HepG2 (cell line): Measurements from ENCODE around the gene NCOA3. TPM values are rescaled to one million over a fixed set of nuclear protein-coding genes. Genes with fewer than 3 reads are reported as not detected.

ENCODE experiments used
- ATAC-seq: fragments of 200-7000 bp; cut with Tn5 transposase; 3 replicates; pipeline ENCODE4 v1.9.1; 2020; ENCODE audit warnings: mild to moderate bottlenecking, moderate library complexity
- BruUV-seq: library from RNA; stranded (reverse); fragments of 400-500 nt; replicated peaks from 2 replicates; lab custom pipeline; 2021; lab: Mats Ljungman, UMichigan
- CTCF ChIA-PET: fragments of 300-600 bp; formaldehyde crosslinking; extraction: SDS; loops from one replicate; lab custom pipeline; 2021; ENCODE audit warnings: low total read pairs, inconsistent platforms, low intra/inter-chr PET ratio; lab: Yijun Ruan, JAX
- POLR2A ChIA-PET: fragments of 350-600 bp; sonication (Branson Sonifier 250); formaldehyde crosslinking; loops from one replicate; lab custom pipeline; 2020; ENCODE audit warnings: antibody characterized with exemption, inconsistent platforms; lab: Yijun Ruan, JAX
- DNase-seq: peaks from one replicate; pipeline ENCODE4 v3.0.0-alpha.2; 2015; ENCODE audit warnings: low spot score
- FAIRE-seq: peaks from 3 replicates; lab custom pipeline; 2011; peaks lifted over from hg19 to GRCh38; lab: Jason Lieb, UNC
- H2AFZ ChIP-seq: one replicate; pipeline ENCODE4 v1.6.1; 2011; ENCODE audit warnings: low read length, inconsistent platforms
- H3K27ac ChIP-seq: fragments of 300-600 bp; 3 replicates; pipeline ENCODE4 v1.8.0; 2011; ENCODE audit warnings: mixed run types, mild to moderate bottlenecking, mixed read lengths, low read length, inconsistent platforms; ENCODE audit not compliant: insufficient read depth; ENCODE audit errors: extremely low read length
- H3K27me3 ChIP-seq, 2 experiments: fragments of 200-600 bp in 1 of 2; 2 replicates in 1 of 2; 3 replicates in 1 of 2; pipeline versions ENCODE4 v1.6.0 to v1.8.0; 2011; ENCODE audit warnings: low read length in 2 of 2, mild to moderate bottlenecking in 2 of 2, moderate library complexity in 2 of 2, inconsistent platforms in 1 of 2; ENCODE audit not compliant: insufficient read depth in 2 of 2, control insufficient read depth in 1 of 2
- H3K36me3 ChIP-seq, 2 experiments: fragments of 200-600 bp in 1 of 2; replicated peaks in 1 of 2; 2 replicates in 1 of 2; 3 replicates in 1 of 2; pipeline versions ENCODE4 v1.5.1 to v1.8.0; 2011; ENCODE audit warnings: low read length in 2 of 2, inconsistent platforms in 1 of 2; ENCODE audit not compliant: insufficient read depth in 2 of 2, control insufficient read depth in 1 of 2
- H3K4me1 ChIP-seq: 2 replicates; pipeline ENCODE4 v1.5.1; 2012; ENCODE audit warnings: low read length, inconsistent platforms; ENCODE audit not compliant: insufficient read depth
- H3K4me2 ChIP-seq: 2 replicates; pipeline ENCODE4 v1.6.0; 2011; ENCODE audit warnings: low read depth, low read length, inconsistent platforms
- H3K4me3 ChIP-seq, 3 experiments: fragments of 200-600 bp in 1 of 3; sonication (generic), shearing (Covaris generic) in 1 of 3; replicated peaks in 1 of 3; 2 replicates each; pipeline ENCODE4 v1.5.1; 2011 to 2016; ENCODE audit warnings: low read length in 3 of 3, inconsistent platforms in 2 of 3, low read depth in 2 of 3, mild to moderate bottlenecking in 2 of 3, control low read depth in 1 of 3, mixed read lengths in 1 of 3; ENCODE audit not compliant: insufficient read depth in 1 of 3
- H3K79me2 ChIP-seq: one replicate; pipeline ENCODE4 v1.6.1; 2011; ENCODE audit warnings: low read length, inconsistent platforms; ENCODE audit not compliant: insufficient read depth
- H3K9ac ChIP-seq: 2 replicates; pipeline ENCODE4 v1.6.0; 2011; ENCODE audit warnings: mild to moderate bottlenecking, low read depth, low read length, inconsistent platforms; ENCODE audit not compliant: insufficient read depth
- H3K9me3 ChIP-seq: 2 replicates; pipeline ENCODE4 v1.5.1; 2012; ENCODE audit warnings: mild to moderate bottlenecking, low read length
- H4K20me1 ChIP-seq: 2 replicates; pipeline ENCODE4 v1.6.0; 2011; ENCODE audit warnings: inconsistent platforms, mild to moderate bottlenecking, low read length, moderate library complexity; ENCODE audit not compliant: insufficient read depth
- CHD2 ChIP-seq: IDR thresholded peaks from 2 replicates; pipeline ENCODE4 v1.6.1; 2011; ENCODE audit warnings: low read depth, low read length, improper control_type of control experiment
- DMAP1 ChIP-seq: IDR thresholded peaks from 2 replicates; pipeline ENCODE4 v1.6.1; 2016
- DR1 ChIP-seq: sonication (generic); formaldehyde crosslinking; IDR thresholded peaks from 2 replicates; pipeline ENCODE4 v1.8.0; 2021; ENCODE audit warnings: mild to moderate bottlenecking, missing genetic modification reagents, inconsistent platforms
- FOXA3 ChIP-seq: IDR thresholded peaks from 2 replicates; pipeline ENCODE4 v1.6.1; 2016; ENCODE audit warnings: missing genetic modification reagents, missing compliant biosample characterization
- FOXP1 ChIP-seq, 2 experiments: fragments of 450-650 bp in 1 of 2; IDR thresholded peaks; 2 replicates each; pipeline ENCODE4 v1.6.1; 2017 to 2018; ENCODE audit warnings: antibody characterized with exemption in 1 of 2
- KLF6 ChIP-seq: IDR thresholded peaks from 2 replicates; pipeline ENCODE4 v1.8.0; 2016; ENCODE audit warnings: missing biosample characterization, missing genetic modification reagents
- PATZ1 ChIP-seq: sonication (generic); formaldehyde crosslinking; IDR thresholded peaks from 2 replicates; pipeline ENCODE4 v1.4.0; 2020; ENCODE audit warnings: missing genetic modification reagents
- SOX6 ChIP-seq, 2 experiments: fragments of 450-650 bp in 1 of 2; sonication (generic) in 1 of 2; formaldehyde crosslinking in 1 of 2; IDR thresholded peaks; 2 replicates each; pipeline versions ENCODE4 v1.4.0 to v1.6.1; 2017 to 2020; ENCODE audit warnings: antibody characterized with exemption in 1 of 2, mild to moderate bottlenecking in 1 of 2, missing genetic modification reagents in 1 of 2
- ZNF121 ChIP-seq: sonication (generic); formaldehyde crosslinking; IDR thresholded peaks from 2 replicates; pipeline ENCODE4 v1.5.0; 2020; ENCODE audit warnings: mild to moderate bottlenecking, missing genetic modification reagents
- ZNF34 ChIP-seq: sonication (generic); formaldehyde crosslinking; IDR thresholded peaks from 2 replicates; pipeline ENCODE4 v1.4.0; 2020; ENCODE audit warnings: mild to moderate bottlenecking, missing genetic modification reagents, borderline replicate concordance
- ZNF362 ChIP-seq: sonication (generic); formaldehyde crosslinking; IDR thresholded peaks from 2 replicates; pipeline ENCODE4 v1.4.0; 2020; ENCODE audit warnings: missing genetic modification reagents, mild to moderate bottlenecking, borderline replicate concordance
- ZNF432 ChIP-seq: sonication (generic); formaldehyde crosslinking; IDR thresholded peaks from 2 replicates; pipeline ENCODE4 v1.5.0; 2020; ENCODE audit warnings: missing genetic modification reagents, mild to moderate bottlenecking, borderline replicate concordance
- ZNF557 ChIP-seq: sonication (generic); formaldehyde crosslinking; IDR thresholded peaks from 2 replicates; pipeline ENCODE4 v1.4.0; 2020; ENCODE audit warnings: missing genetic modification reagents
- ZNF605 ChIP-seq: sonication (generic); formaldehyde crosslinking; IDR thresholded peaks from 2 replicates; pipeline ENCODE4 v1.8.0; 2022; ENCODE audit warnings: mild to moderate bottlenecking, missing genetic modification reagents
- ZNF619 ChIP-seq: sonication (generic); formaldehyde crosslinking; IDR thresholded peaks from 2 replicates; pipeline ENCODE4 v1.4.0; 2020; ENCODE audit warnings: mild to moderate bottlenecking, missing genetic modification reagents
- ZNF704 ChIP-seq: sonication (generic); formaldehyde crosslinking; IDR thresholded peaks from 2 replicates; pipeline ENCODE4 v1.8.1; 2023; ENCODE audit warnings: mild to moderate bottlenecking, inconsistent platforms, moderate library complexity, missing genetic modification reagents, borderline replicate concordance
- ZNF740 ChIP-seq: sonication (generic); formaldehyde crosslinking; IDR thresholded peaks from 2 replicates; pipeline ENCODE4 v1.4.0; 2020; ENCODE audit warnings: missing genetic modification reagents
- WGBS: methylation state at CpG from one replicate; pipeline ENCODE4 v1.1.6; 2017; ENCODE audit warnings: low lambda C conversion rate; 5-methylcytosine and 5-hydroxymethylcytosine counted together
- in situ Hi-C: cut with HindIII; loops from 2 replicates; pipeline ENCODE4 v1.10.0; 2017; ENCODE audit warnings: low pct_unique_long_range_greater_than_20kb; ENCODE audit not compliant: extremely low pct_ligation_motif_present
- intact Hi-C: fragments of 100-400 bp; cut with micrococcal nuclease; formaldehyde crosslinking; loops from one replicate; pipeline ENCODE4 v1.10.0; 2022; ENCODE audit not compliant: unreplicated experiment
- polyA plus RNA-seq, 8 experiments: library from polyadenylated mRNA; depleted of rRNA in 3 of 8; stranded (reverse) in 7 of 8; unstranded in 1 of 8; fragments of >200 nt; fragmentation: Illumina TruSeq in 4 of 8; extraction: Trizol in 4 of 8; gene quantifications; 2 replicates each; pipeline versions ENCODE4 v1.2.1 to v1.2.3, GENCODE V29; 2011 to 2016; ENCODE audit warnings: low read depth in 4 of 8, missing spikeins in 1 of 8, mixed read lengths in 1 of 8; ENCODE audit not compliant: insufficient read depth in 1 of 8
- total RNA-seq, 5 experiments: library from RNA; depleted of rRNA; stranded (reverse); fragments of >200 nt; fragmentation: Illumina TruSeq; extraction: Trizol; gene quantifications; 2 replicates each; pipeline ENCODE4 v1.2.3, GENCODE V29; 2016; ENCODE audit warnings: low read depth in 1 of 5

Gene NCOA3
- total and polyA plus RNA-seq, 2 of the 13 experiments (the other 11 are each of a cell fraction or from before 2014, with no cell fraction given): 35.0 to 56.8 TPM

- TF ChIP-seq ZNF704 (no peak), KLF6 (CRISPR knock-in tag) (no peak)
Observed at GRCh38 chr20:47571426-47571825, 69.7 kb downstream of the NCOA3 start (continued).

GRCh38 chr20:47572105-47572729 lies 70.5 kb downstream of the NCOA3 start:
- no peak overlapping the region for H2AFZ ChIP-seq
- H3K79me2 ChIP-seq: peaks cover 95% of the 10 kb centered on the region
- ATAC-seq: no peak
- no TSS peak for BruUV-seq
- no peak for DNase-seq
- H4K20me1 ChIP-seq: peaks cover 4% of the 10 kb centered on the region
- peaks cover 7% of the 10 kb centered on the region for H3K9me3 ChIP-seq
- no peaks in the 10 kb centered on the region for H3K27me3 ChIP-seq
- no peak overlapping the region for H3K9ac ChIP-seq
- H3K4me2 ChIP-seq: no peak overlapping the region
- ChIA-PET POLR2A (interaction anchor here (1.4 kb wide), 1 partner anchor 71 kb away, joined by 5 read pairs; the partner anchor contains the start of gene NCOA3), CTCF (no interaction called here)
- no peak for FAIRE-seq
- intact Hi-C loops (no loop called here), in situ Hi-C loops (no loop called here)
- H3K4me1 ChIP-seq: peaks cover 72% of the 10 kb centered on the region
- peak overlapping the region; percentile 2 for H3K27ac ChIP-seq
- no peak overlapping the region for H3K4me3 ChIP-seq
- H3K36me3 ChIP-seq: peaks cover 0 to 3% of the 10 kb centered on the region in 2 experiments; a peak in 2 of 5 replicates
- 87% methylated on average over 6 of the region's 6 CpGs for WGBS
- TF ChIP-seq SOX6 (IDR thresholded peaks at IDR 0.05) (no peak), SOX6 (CRISPR knock-in tag; IDR thresholded peaks at IDR 0.05) (no peak), DMAP1 (no peak), ZNF432 (CRISPR knock-in tag) (no peak), FOXP1 (IDR thresholded peaks at IDR 0.05) (no peak), FOXP1 (CRISPR knock-in tag; IDR thresholded peaks at IDR 0.05) (no peak), ZNF362 (CRISPR knock-in tag) (peak; percentile 53; the same call in 1 of the 2 replicates), KLF6 (CRISPR knock-in tag) (no peak), ZNF605 (CRISPR knock-in tag) (no peak), ZNF740 (0 out of 2 replicates have a peak, but pooled peaks have one; percentile 33), ZNF557 (CRISPR knock-in tag) (no peak), FOXA3 (CRISPR knock-in tag) (no peak), ZNF121 (peak; percentile 52; the same call in 1 of the 2 replicates), CHD2 (no peak), ZNF34 (CRISPR knock-in tag) (no peak), ZNF619 (no peak), PATZ1 (no peak), DR1 (CRISPR knock-in tag) (no peak)
